Activated B cell treated with CpG ODN at 0.5 μM for 24 hours (primary cell): ENCODE results near the gene FMR1. TPM values are rescaled to one million over a fixed set of nuclear protein-coding genes. Genes with fewer than 3 reads are reported as not detected.

Source experiments
- ATAC-seq: fragments of 200-7000 bp; cut with Tn5 transposase; one replicate; pipeline ENCODE4 v1.10.0; 2021; ENCODE audit warnings: low read depth, mild to moderate bottlenecking, moderate library complexity
- CTCF ChIA-PET: fragments of 350-600 bp; sonication (Branson Sonifier 250); formaldehyde crosslinking; loops from one replicate; lab custom pipeline; 2021; ENCODE audit warnings: antibody characterized with exemption; lab: Charles Lee
- POLR2A ChIA-PET: fragments of 350-600 bp; sonication (Branson Sonifier 250); formaldehyde crosslinking; loops from one replicate; lab custom pipeline; 2021; ENCODE audit warnings: antibody characterized with exemption; lab: Charles Lee
- DNase-seq: peaks from one replicate; pipeline ENCODE4 v3.0.0; 2022
- H3K27ac Mint-ChIP-seq: one replicate; pipeline ENCODE4 v1.8.0; 2020; ENCODE audit warnings: mixed read lengths
- H3K27me3 Mint-ChIP-seq: one replicate; pipeline ENCODE4 v1.8.0; 2021; ENCODE audit warnings: mixed read lengths
- H3K36me3 Mint-ChIP-seq: one replicate; pipeline ENCODE4 v1.8.0; 2021; ENCODE audit warnings: low read depth, mixed read lengths
- H3K4me1 Mint-ChIP-seq: one replicate; pipeline ENCODE4 v1.8.0; 2021; ENCODE audit warnings: mixed read lengths
- H3K4me3 Mint-ChIP-seq: one replicate; pipeline ENCODE4 v1.8.0; 2020; ENCODE audit warnings: mild to moderate bottlenecking, mixed read lengths
- H3K9me3 Mint-ChIP-seq: one replicate; pipeline ENCODE4 v1.8.0; 2020; ENCODE audit warnings: mixed read lengths
- intact Hi-C: fragments of 100-400 bp; cut with micrococcal nuclease; formaldehyde crosslinking; loops from one replicate; pipeline ENCODE4 v1.15.1; 2024
- total RNA-seq: library from RNA; stranded (reverse); gene quantifications from 2 replicates; pipeline ENCODE4 v1.2.3, GENCODE V29; 2022
- TF ChIP-seq, protein P1 (sequence below): fragments of 200-600 bp; IDR thresholded peaks from one replicate; pipeline ENCODE4 v1.8.0; 2022; ENCODE audit warnings: antibody characterized with exemption, mild to moderate bottlenecking

FMR1 gene
- total RNA-seq, 1 donor from 2014 or later = 60.3 TPM

DNA sequence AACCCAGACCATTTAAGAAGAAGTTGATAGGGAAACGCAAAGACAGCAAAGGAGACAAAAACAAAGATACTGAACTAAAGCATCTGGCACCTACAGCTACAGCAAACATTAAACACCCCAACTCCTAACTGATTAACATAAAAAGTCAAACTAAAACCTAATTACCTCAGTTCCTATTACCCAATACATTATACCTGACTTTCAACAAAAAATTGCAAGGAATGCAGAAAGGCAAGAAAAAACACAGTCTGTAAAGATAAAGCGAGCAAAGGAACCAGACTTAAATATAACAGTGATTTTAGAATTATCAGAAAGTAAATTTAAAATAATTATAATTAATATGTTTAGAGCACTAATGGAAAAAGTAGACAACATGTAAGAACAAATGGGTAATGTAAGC, 9.4 kb upstream of the FMR1 start:
- POLR2A ChIA-PET = no interaction called here
- H3K36me3 Mint-ChIP-seq = no peaks in the 10 kb centered on the region

DNA sequence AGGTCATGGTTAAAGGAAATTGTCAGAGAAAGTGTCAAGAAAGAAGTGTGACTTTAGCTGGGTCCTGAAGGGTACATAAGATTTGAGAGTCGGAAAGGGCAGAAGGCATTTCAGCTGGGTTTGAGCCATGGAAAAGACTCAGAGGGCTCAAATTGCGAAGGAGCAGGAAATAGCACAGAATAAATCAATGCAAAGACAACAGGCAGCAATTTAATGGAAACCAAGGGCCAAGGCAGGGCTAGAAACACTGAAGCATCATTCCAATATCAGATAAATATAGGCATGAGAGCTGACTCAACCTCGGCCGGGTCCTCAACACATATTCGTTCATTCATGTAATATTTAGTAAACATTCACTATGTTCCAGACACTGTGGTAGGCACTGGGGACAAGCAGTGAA, 3.6 kb upstream of the FMR1 start:
- ChIA-PET POLR2A (no interaction called here), CTCF (no interaction called here)
- Mint-ChIP-seq H3K4me3 (no peak overlapping the region), H3K4me1 (peaks cover 10% of the 10 kb centered on the region), H3K9me3 (no peaks in the 10 kb centered on the region), H3K27ac (no peak overlapping the region), H3K27me3 (no peaks in the 10 kb centered on the region), H3K36me3 (peaks cover 3% of the 10 kb centered on the region)
- no peak for ATAC-seq
- intact Hi-C loops = no loop called here
- DNase-seq = no peak
- TF ChIP-seq, protein P1, sequence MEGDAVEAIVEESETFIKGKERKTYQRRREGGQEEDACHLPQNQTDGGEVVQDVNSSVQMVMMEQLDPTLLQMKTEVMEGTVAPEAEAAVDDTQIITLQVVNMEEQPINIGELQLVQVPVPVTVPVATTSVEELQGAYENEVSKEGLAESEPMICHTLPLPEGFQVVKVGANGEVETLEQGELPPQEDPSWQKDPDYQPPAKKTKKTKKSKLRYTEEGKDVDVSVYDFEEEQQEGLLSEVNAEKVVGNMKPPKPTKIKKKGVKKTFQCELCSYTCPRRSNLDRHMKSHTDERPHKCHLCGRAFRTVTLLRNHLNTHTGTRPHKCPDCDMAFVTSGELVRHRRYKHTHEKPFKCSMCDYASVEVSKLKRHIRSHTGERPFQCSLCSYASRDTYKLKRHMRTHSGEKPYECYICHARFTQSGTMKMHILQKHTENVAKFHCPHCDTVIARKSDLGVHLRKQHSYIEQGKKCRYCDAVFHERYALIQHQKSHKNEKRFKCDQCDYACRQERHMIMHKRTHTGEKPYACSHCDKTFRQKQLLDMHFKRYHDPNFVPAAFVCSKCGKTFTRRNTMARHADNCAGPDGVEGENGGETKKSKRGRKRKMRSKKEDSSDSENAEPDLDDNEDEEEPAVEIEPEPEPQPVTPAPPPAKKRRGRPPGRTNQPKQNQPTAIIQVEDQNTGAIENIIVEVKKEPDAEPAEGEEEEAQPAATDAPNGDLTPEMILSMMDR = no peak

More for the DNA sequence above, 9.4 kb upstream of the FMR1 start:
- intact Hi-C loops = no loop called here
- CTCF ChIA-PET = no interaction called here
- TF ChIP-seq, protein P1 = no peak
- peaks cover 6% of the 10 kb centered on the region for H3K4me1 Mint-ChIP-seq
- DNase-seq (no peak), ATAC-seq (no peak)
- H3K27me3 Mint-ChIP-seq = no peaks in the 10 kb centered on the region
- no peaks in the 10 kb centered on the region for H3K9me3 Mint-ChIP-seq
- no peak overlapping the region for H3K4me3 Mint-ChIP-seq
- no peak overlapping the region for H3K27ac Mint-ChIP-seq

DNA sequence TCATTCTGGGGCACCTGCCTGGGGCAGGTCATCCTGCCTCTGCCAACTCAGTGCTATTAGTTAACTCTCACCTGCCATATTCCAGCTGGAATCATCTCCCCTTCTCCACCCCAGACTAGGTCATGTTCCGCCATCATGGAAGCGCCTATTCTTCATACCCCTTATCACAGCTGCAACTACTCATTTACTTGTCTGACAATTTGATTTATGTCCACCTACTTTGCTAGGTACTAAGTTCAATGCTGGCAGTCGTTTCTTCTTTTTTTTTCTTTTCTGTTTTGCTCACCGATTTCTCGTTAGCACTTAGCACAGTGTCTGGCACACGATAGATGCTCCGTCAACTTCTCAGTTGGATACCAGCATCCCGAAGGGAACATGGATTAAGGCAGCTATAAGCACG, 1.1 kb upstream of the FMR1 start:
- POLR2A ChIA-PET = no interaction called here
- CTCF ChIA-PET = no interaction called here
- Mint-ChIP-seq H3K4me1 (peaks cover 33% of the 10 kb centered on the region), H3K36me3 (peaks cover 3% of the 10 kb centered on the region), H3K9me3 (no peaks in the 10 kb centered on the region), H3K27ac (no peak overlapping the region), H3K27me3 (no peaks in the 10 kb centered on the region), H3K4me3 (peak overlapping the region; percentile 88)
- TF ChIP-seq, protein P1 = no peak
- intact Hi-C loops = loop anchor here (5.0 to 10.0 kb wide), 2 partner anchors 1584 to 1722 kb away; partner anchors contain the start of gene TMEM185A
- DNase-seq (no peak), ATAC-seq (no peak)

DNA sequence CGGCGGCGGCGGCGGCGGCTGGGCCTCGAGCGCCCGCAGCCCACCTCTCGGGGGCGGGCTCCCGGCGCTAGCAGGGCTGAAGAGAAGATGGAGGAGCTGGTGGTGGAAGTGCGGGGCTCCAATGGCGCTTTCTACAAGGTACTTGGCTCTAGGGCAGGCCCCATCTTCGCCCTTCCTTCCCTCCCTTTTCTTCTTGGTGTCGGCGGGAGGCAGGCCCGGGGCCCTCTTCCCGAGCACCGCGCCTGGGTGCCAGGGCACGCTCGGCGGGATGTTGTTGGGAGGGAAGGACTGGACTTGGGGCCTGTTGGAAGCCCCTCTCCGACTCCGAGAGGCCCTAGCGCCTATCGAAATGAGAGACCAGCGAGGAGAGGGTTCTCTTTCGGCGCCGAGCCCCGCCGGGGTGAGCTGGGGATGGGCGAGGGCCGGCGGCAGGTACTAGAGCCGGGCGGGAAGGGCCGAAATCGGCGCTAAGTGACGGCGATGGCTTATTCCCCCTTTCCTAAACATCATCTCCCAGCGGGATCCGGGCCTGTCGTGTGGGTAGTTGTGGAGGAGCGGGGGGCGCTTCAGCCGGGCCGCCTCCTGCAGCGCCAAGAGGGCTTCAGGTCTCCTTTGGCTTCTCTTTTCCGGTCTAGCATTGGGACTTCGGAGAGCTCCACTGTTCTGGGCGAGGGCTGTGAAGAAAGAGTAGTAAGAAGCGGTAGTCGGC, 528 bp downstream of the FMR1 start:
- POLR2A ChIA-PET = interaction anchor here (0.6 to 1.2 kb wide), 5 partner anchors 8 to 1628 kb away, joined by 3 to 4 read pairs (median 4); partner anchors contain the start of genes EOLA1 and IDS
- Mint-ChIP-seq H3K27ac (peak overlapping the region; percentile 90), H3K36me3 (peaks cover 3% of the 10 kb centered on the region)

DNA sequence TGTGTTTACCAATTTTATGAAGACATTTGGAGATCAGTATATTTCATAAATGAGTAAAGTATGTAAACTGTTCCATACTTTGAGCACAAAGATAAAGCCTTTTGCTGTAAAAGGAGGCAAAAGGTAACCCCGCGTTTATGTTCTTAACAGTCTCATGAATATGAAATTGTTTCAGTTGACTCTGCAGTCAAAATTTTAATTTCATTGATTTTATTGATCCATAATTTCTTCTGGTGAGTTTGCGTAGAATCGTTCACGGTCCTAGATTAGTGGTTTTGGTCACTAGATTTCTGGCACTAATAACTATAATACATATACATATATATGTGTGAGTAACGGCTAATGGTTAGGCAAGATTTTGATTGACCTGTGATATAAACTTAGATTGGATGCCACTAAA, 1.9 kb downstream of the FMR1 start:
- CTCF ChIA-PET = no interaction called here
- Mint-ChIP-seq H3K4me3 (peak overlapping the region; percentile 96), H3K9me3 (no peaks in the 10 kb centered on the region)

More for the DNA sequence above, 528 bp downstream of the FMR1 start:
- DNase-seq = peak; percentile 42
- CTCF ChIA-PET = no interaction called here
- intact Hi-C loops = loop anchor here (2.0 to 10.0 kb wide), 3 partner anchors 469 to 1720 kb away; partner anchors contain the start of gene TMEM185A
- Mint-ChIP-seq H3K4me1 (peaks cover 49% of the 10 kb centered on the region), H3K9me3 (no peaks in the 10 kb centered on the region), H3K4me3 (peak overlapping the region; percentile 96), H3K27me3 (no peaks in the 10 kb centered on the region)
- peak; percentile 19 for ATAC-seq
- TF ChIP-seq, protein P1 = no peak

More for the DNA sequence above, 1.9 kb downstream of the FMR1 start:
- ATAC-seq = no peak
- TF ChIP-seq, protein P1 = no peak
- intact Hi-C loops = loop anchor here (2.0 to 10.0 kb wide), 3 partner anchors 467 to 1719 kb away; partner anchors contain the start of gene TMEM185A
- Mint-ChIP-seq H3K27ac (no peak overlapping the region), H3K4me1 (peaks cover 61% of the 10 kb centered on the region), H3K36me3 (peaks cover 3% of the 10 kb centered on the region), H3K27me3 (no peaks in the 10 kb centered on the region)
- POLR2A ChIA-PET = no interaction called here
- no peak for DNase-seq
